AG20443 (cell line): ENCODE measurements around the gene MCEMP1.
"Not testable (repeated sequence)": the region's sequence is repeated elsewhere in the genome, so short reads cannot be mapped to it uniquely, and the experiment has no call there.

Experiments
- DNase-seq: peaks from one replicate; pipeline ENCODE4 v3.0.0; 2012; ENCODE audit warnings: low spot score, mixed read lengths

The MCEMP1 gene

DNA sequence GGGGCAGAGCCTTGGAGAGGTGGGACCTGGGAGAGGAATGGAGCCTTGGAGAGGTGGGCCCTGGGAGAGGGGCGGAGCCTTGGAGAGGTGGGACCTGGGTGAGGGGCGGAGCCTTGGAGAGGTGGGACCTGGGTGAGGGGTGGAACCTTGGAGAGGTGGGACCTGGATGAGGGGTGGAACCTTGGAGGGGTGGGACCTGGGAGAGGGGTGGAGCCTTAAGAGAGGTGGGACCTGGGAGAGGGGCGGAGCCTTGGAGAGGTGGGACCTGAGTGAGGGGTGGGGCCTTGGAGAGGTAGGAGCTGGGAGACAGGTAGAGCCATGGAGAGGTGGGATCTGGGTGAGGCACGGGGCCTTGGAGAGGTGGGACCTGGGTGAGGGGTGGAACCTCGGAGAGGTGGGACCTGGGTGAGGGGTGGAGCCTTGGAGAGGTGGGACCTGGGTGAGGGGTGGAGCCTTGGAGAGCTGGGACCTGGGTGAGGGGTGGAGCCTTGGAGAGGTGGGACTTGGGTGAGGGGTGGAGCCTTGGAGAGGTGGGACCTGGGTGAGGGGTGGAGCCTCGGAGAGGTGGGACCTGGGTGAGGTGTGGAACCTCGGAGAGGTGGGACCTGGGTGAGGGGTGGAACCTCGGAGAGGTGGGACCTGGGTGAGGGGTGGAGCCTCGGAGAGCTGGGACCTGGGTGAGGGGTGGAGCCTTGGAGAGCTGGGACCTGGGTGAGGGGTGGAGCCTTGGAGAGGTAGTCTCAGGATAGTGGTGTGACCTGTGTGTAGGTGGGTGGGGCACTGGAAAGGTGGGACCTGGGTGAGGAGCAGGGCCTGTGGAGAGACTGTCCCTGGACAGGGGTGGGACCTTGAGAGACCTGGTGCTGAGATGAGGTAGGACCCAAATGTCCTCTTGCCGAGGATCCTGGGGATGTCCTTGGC lies 33.0 kb upstream of the MCEMP1 start:
- DNase-seq, result not testable (repeated sequence)

DNA sequence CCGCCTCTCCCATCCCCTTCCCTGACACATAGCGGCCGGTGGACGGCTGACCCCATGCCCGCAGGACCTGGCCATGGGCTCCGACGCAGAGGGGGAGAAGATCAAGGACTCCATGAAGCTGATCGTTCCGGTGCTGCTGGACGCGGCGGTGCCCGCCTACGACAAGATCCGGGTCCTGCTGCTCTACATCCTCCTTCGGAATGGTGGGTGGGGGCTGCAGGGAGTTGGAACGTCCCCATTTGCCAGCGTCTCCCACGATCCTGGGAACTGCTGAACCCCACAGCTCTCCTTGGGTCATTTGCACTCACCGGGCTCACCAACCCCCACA lies 32.4 kb upstream of the MCEMP1 start:
- DNase-seq, result no peak

DNA sequence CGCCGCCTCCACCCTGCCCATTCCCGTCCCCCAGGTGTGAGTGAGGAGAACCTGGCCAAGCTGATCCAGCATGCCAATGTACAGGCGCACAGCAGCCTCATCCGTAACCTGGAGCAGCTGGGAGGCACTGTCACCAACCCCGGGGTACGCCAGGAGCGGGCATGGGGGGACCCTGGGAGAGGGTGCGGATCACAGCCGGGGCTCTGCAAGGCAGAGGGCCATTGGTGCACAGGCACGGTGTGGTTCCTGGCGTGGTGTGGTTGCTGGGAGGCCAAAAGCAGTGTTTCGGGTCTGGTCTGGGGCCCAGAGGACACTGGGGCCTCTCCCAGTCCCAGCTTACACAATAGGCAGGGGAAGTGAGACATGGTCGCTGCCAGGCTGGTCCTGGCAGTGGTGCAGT lies 31.7 kb upstream of the MCEMP1 start:
- DNase-seq, result no peak

DNA sequence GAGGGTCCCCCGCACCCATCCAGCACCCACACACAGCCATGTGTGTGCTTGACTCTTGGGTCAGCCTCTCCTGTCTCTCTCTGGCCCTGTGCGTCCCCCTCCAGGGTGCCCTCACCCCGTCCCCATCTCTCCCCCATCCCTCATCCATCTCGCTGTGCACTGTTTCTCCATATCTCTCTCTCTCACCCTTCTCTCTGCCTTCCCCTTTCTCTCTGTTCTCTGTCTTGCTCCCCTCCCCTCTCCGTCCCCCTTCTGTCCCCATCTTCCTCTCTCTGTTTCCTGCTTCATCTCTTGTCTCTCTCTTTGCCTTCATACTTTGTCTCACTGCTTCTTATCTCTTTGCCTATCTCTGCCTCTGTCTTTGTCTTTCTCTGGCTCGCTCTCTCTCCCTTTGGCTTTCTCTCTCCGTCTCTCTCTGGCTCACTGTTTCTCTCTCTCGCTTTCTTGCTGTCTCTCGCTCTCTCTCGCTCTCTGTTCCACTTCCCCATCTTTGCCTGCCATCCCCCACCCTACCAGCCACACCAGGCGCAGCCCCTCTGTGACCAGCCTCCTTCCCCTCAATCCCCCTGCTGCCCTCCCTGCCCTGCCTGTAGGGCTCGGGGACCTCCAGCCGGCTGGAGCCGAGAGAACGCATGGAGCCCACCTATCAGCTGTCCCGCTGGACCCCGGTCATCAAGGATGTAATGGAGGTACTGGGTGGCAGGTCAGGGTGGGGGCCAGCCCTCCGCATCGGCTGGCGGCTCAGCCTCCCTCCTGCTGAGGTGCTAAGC lies 31.0 kb upstream of the MCEMP1 start:
- DNase-seq, result no peak

DNA sequence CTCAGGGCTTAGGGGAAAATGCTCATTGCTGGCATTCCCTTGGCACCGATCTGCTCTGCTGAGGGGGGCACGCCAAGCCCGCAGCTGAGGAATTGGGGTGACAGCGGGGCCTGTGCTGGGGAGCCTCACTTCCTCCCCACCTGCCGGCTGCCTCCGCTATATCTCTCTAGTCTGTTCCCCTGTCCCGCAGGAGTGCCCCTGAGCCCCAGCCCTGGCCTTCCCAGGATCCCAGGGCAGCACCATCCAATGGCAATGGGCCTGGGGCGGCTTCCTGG lies 30.5 kb upstream of the MCEMP1 start:
- no peak for DNase-seq

DNA sequence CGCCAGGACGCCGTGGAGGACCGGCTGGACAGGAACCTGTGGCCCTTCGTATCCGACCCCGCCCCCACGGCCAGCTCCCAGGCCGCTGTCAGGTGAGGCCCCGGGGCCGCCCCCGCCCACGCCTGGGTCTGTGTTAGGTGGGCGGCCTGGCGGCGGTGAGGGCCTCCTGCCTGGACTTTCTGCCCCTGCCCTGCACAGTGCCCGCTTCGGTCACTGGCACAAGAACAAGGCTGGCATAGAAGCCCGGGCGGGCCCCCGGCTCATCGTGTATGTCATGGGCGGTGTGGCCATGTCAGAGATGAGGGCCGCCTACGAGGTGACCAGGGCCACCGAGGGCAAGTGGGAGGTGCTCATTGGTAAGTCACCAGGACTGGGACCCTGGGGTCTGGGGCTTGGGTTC lies 29.7 kb upstream of the MCEMP1 start:
- no peak for DNase-seq

DNA sequence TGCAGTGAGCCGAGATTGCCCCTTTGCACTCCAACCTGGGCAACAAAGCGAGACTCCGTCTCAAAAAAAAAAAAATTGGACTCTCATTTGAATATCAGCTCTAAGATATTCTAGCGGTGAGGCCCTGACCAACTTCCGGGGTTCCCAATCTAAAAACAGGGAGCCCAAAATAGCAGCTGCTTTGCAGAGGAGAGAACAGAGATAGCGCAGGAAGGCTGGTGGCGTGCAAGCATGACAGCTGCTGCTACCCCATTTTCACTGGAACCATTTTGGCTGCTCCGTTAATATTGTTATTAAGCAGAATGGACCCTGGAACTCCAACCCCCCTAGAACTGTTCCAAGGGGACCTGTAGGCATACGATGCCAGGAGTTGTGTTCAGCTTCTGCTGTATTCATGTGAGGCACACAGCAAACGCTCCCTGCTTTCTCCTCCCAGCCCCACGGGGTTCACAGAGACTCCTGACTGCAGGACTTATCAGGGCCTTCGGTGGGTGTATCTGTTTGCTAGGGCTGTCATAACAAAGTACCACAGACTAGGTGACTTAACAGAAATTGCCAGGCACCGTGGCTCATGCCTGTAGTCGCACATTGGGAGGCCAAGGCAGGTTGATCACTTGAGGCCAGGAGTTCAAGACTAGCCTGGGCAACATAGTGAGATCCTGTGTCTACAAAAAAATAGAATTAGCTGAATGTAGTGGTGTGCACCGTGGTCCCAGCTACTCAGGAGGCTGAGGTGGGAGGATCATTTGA lies 28.4 kb upstream of the MCEMP1 start:
- DNase-seq, result no peak

DNA sequence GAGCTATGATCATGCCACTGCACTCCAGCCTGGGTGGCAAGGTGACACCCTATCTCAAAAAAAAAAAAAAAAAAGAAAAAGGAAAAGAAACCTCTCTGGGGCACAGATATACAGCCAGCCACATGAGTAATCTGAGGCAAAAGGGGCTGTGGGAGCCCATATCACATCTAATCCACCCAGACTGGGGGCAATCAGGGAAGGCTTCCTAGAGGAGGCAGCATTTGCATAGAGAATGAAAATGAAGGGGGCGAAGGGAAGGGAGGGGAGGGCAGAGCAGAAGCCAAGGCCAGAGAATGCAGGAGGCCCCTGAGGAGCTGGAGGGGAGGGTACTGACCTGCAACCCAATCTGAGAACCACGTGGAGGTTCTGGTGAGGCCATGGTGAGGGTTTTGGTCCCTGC lies 26.7 kb upstream of the MCEMP1 start:
- DNase-seq, result no peak

DNA sequence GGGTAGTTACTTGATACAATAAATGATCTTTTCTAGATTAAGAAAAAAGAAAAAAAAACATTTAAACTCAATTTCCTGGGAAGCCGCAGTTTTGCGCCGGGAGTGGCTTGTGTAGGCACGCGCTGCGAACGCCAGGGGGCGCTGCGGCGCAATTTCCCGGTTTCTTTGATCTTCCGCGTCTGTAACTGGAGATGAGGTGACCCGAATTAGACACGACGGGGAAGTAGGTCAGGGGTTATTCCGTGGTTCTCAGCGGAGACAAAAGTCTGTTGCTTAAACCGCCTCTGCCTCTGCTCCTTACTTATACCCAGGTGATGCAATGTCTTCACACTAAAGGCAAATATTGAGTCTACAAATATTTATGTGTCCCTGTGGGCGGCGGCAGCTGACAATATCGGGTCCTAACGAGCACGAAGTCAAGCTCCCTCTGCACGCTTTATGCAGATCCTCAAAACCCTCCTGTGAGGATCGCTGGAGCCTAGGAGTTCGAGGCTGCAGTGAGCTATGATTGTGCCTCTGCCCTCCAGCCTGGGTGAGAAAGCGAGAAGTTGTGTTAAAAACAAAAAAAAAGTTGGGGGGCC lies 24.7 kb upstream of the MCEMP1 start:
- DNase-seq, result peak; percentile 86

DNA sequence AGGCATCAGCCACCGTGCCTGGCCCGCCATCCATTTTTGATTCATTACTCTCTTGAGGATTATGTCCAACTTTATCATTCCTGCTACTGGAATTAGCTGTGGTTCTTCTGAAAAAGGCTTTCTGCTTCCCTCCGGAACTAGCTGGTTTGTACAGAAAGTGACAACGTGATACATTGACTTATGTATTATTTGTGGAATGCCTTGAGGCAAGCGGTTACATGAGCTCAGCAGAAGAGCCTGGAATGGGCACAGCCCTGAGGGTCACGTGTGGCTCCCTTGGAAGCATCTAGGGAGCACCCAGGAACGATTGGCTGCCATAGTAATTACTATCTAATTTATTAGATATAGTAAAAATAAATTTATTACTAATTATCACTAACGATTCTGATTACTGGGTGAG lies 22.5 kb upstream of the MCEMP1 start:
- DNase-seq, result no peak

DNA sequence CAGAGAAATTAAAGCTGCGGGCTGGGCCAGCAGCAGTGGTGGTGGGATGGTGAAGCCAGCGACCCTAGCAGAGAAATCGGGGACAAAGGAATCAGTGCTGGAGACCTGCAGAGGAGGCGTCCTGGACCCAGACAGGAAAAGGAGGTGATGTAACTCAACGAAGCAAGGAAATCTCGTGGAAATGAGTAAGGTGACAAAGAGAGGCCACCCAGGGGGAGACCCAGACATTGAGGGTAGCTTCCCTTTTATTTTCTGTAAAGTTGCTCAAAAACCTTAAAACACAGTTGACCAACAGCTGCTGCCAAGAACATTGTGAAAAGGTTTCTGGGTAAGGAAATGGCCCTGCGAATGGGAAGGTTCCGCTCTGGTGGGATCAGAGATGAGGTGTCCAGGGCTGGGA lies 21.3 kb upstream of the MCEMP1 start:
- no peak for DNase-seq

DNA sequence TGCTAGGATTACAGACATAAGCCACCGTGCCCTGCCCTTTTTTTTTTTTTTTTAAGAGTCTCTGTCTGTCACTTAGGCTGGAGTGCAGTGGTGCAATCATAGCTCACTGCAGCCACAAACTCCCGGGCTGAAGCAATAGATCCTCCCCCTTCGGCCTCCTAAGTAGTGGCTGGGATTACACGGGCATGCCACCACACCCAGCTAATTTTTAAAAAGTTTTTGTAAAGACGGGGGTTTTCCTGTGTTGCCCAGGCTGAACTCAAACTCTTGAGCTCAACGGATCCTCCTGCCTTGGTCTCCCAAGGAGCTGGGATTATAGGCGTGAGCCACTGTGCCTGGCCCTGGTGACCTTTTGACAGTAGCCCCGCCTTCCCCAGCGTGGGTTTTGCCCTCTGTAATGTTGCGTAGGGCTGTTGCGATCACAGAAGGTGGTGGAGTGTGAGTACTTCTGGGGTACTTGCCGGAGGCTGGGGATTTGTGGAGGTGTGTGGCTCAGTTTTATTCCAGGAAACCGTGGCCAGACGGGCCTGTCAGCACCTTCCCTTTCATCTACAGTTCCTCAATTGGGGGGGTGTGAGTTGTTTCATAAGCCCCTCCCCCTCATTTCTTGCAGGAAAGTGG lies 19.6 kb upstream of the MCEMP1 start:
- no peak for DNase-seq

DNA sequence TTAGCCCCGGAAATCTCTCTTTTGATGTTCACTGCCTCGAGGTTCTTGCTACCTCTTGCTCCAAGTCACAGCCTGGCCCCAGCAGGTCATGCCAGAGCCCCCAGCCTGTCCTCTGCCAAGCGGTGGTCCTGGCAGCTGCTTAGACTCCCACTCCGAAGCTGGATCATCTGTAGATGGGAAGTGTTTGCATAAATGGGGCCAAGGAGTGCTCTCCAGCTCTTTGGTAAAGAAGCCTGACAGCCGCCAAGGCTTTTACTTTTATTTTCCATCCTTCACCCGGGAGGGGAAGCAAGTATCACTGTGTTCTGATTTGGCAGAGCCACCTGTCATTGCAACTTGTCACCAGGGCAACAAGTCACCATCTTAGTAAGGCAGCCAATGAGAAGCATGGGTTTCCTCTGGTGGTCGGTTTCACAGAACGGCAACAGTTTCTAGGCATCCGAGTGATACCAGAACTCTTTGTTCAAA lies 18.6 kb upstream of the MCEMP1 start:
- DNase-seq, result no peak

DNA sequence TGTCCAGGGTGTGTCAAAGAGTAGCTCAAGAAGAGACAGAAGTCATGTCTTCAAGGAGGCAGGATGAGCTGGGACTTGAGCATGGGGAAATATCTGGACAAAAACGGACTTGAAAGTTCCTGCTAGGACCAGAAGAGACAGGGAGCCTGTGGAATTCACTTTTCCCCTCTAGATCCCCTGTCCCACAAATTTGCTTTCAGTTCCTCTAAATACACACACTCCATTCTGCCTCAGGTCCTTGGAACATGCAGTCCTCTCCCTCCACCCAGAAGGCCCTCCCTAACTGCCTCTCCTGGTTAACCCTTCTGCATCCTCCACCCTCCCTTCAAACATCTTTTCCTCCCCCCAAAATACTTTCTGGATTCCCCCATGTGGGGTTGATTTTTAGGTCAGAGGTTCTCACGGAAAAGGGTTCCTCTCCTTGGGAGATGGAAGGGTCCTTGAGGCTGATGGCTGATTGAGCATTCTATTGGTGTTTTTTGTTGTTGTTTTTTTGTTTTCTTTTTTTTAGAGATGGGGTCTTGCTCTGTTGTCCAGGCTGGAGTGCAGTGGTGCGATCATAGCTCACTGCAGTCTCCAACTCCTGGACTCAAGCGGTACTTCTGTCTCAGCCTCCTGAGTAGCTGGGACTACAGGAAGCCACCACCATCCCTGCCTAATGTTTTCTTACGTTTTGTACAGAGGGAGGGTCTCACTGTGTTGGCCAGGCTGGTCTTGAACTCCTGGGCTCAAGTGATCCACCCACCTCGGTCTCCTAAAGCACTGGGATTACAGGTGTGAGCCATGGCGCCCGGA lies 14.9 kb upstream of the MCEMP1 start:
- no peak for DNase-seq

DNA sequence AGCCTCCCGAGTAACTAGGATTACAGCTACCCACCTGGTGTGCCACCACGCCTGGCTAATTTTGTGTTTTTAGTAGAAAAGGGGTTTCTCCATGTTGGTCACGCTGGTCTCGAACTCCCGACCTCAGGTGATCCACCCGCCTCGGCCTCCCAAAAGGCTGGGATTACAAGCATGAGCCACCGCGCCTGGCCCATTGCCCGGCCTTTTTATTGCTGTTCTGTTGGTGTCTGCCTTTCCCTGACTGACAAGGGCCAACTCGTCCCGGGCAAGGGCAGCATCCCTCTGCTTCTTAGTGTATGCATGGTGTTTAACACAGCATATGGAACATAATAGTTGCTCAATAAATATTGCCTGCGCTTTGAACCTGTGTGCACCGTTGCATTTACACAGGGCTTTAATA lies 14.2 kb upstream of the MCEMP1 start:
- DNase-seq, result no peak

DNA sequence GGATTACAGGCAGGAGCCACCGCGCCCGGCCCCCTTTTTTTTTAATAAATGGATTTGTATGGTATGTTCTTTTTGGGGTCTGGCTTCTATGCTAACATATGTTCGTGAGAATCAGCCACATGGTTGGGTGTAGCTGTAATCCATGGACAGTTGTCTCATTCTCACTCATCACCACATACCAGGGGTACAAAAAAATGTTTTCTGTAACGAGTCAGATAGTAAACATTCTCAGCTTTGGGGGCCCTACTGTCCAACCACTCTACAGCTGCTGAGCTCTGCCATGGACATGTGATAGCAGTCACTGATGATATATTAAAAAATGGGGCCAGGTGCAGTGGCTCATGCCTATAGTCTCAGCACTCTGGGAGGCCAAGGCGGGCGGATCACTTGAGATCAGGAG lies 13.2 kb upstream of the MCEMP1 start:
- no peak for DNase-seq

DNA sequence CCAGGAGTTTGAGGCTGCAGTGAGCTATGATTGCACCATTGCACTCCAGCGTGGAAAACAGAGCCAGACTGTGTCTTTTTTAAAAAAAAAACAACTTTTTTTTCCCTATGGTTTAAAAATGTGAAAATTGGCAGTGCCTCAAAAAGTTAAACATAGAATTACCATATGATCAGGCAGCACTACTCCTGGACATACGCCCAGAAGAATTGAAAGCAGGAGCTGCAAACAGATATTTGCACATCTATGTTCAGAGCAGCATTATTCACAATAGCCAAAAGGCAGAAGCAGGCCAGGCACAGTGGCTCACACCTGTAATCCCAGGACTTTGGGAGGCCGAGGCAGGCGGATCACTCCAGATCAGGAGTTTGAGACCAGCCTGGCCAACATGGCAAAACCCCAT lies 11.8 kb upstream of the MCEMP1 start:
- DNase-seq, result no peak

DNA sequence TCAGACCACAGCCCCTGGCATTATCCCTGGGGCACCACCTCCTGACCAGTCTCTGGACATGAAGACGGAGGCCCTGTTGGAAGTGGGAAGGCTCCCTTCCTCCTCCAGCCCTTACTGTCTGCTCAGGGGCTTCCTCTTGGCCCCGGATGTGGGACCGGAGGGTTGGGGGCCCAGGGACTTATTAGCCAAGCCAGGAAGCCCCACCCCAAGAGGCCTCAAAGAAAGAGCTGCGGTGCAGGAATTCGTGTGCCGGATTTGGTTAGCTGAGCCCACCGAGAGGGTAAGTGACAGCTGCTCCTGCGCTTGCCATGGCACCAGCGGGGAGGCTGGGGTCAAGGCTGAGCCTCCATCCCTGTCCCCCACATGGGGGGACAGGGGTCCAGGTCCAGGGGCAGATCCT lies 8.0 kb upstream of the MCEMP1 start, which contains the start of gene RETN:
TSS of gene RETN (plus strand) at position 208 of the 400 bp plus-strand sequence. CDS start 278 bp downstream, outside the sequence.
- no peak for DNase-seq

DNA sequence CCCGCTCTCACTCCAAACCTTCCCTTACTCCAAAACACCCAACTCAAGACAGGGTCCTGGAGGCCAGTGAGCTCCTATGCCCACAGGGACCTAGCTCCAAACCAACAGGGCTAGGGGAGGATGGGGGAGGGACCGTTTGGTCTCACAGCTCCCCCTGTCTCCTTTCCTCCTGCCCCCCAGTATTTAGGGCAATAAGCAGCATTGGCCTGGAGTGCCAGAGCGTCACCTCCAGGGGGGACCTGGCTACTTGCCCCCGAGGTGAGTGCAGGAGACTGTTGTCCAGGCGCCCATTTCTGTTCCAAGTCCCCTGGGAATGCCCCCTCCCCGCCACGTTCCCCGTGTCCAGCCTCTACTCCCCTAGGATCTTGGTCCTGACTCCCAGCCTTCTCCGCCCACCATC lies 7.2 kb upstream of the MCEMP1 start:
- DNase-seq, result no peak

DNA sequence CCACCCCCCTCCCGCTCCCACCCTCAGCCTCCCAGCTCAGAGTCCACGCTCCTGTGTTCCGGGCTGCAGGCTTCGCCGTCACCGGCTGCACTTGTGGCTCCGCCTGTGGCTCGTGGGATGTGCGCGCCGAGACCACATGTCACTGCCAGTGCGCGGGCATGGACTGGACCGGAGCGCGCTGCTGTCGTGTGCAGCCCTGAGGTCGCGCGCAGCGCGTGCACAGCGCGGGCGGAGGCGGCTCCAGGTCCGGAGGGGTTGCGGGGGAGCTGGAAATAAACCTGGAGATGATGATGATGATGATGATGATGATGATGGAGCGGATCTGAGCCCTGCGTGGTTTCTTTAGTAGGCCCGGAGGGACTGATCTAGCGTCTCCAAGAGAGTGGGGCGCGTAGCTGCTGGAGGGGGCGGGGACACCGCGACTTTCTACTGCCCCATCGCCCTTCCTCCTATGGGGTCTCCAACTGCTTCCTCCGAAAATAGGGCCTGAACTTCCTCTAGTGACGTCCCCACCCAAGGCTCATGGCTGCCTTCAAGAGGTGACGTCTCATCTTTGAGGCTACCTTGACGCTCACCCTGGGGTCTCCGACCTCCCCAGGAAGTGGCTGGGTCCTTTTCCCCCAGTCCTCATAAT lies 6.6 kb upstream of the MCEMP1 start:
- DNase-seq, result no peak

DNA sequence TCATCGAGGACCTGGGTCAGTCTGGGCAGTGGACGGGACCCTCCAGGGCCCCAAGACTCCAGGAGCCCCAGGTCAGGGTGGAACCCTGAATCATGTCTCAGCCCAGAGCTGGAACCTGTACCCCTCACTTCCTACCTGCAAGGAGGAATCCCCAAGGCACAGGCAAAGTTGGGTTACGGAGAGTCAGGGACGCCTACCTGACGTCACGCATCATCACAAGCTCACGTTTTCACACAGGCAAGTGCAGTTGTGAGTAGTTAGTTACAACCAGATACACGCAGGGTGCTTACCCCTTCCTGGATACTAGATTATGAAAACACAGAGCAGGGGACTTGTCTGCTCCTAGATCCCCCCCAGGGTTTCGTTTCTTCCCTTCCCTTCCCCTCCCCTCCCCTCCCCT lies 6.1 kb upstream of the MCEMP1 start:
- no peak for DNase-seq
